SKM-1 treated with dmso at 0.1 percent for 144 hours (cell line): ENCODE measurements around the gene VWCE.
"Not testable (repeated sequence)": the region's sequence is repeated elsewhere in the genome, so short reads cannot be mapped to it uniquely, and the experiment has no call there.

Source experiments
- DNase-seq: peaks from one replicate; lab custom pipeline; 2025; ENCODE audit not compliant: unreplicated experiment; lab: John Stamatoyannopoulos, UW

The VWCE gene

GRCh38 chr11:61218306-61218705 lies 76.8 kb downstream of the VWCE start:
- not testable (repeated sequence) for DNase-seq

- not testable (repeated sequence) for DNase-seq
Measured at GRCh38 chr11:61213711-61214324, 81.3 kb downstream of the VWCE start.

- DNase-seq = not testable (repeated sequence)
Measured at GRCh38 chr11:61212202-61212601, 82.9 kb downstream of the VWCE start.

GRCh38 chr11:61211327-61211952 lies 83.7 kb downstream of the VWCE start:
- DNase-seq = not testable (repeated sequence)

GRCh38 chr11:61210629-61211028 lies 84.5 kb downstream of the VWCE start:
- DNase-seq = not testable (repeated sequence)
